Frontal cortex (tissue), 4 donors: ENCODE measurements around the gene SLC26A5. TPM values are rescaled to one million over a fixed set of nuclear protein-coding genes. Genes with fewer than 3 reads are reported as not detected.
"Not testable (repeated sequence)": the region's sequence is repeated elsewhere in the genome, so short reads cannot be mapped to it uniquely, and the experiment has no call there.

Experiments
- DNase-seq, 2 donors: peaks; one replicate each; pipeline ENCODE4 v3.0.0; 2012; ENCODE audit warnings: low spot score in 2 of 2
- FAIRE-seq: peaks from 2 replicates; lab custom pipeline; 2012; peaks lifted over from hg19 to GRCh38; lab: Jason Lieb, UNC
- total RNA-seq: library from RNA; depleted of rRNA; stranded (reverse); fragments of >200 nt; gene quantifications from one replicate; pipeline ENCODE4 v1.2.3, GENCODE V29; 2014
- donor health status: control.
- donor health status: control.
- donor health status: control.

The SLC26A5 gene
- not detected for total RNA-seq

- FAIRE-seq = no peak
- DNase-seq = peak in 1 of 2 donors; percentile 29
Measured at GRCh38 chr7:103446049-103446520, at the start of gene SLC26A5. Gene SLC26A5, minus strand, starts transcription at chr7:103446207. Its CDS starts 24,693 bp downstream, at chr7:103421514.

- no peak for FAIRE-seq
- no peak for DNase-seq
Measured at GRCh38 chr7:103487419-103487818, 41.4 kb upstream of the SLC26A5 start.

DNA sequence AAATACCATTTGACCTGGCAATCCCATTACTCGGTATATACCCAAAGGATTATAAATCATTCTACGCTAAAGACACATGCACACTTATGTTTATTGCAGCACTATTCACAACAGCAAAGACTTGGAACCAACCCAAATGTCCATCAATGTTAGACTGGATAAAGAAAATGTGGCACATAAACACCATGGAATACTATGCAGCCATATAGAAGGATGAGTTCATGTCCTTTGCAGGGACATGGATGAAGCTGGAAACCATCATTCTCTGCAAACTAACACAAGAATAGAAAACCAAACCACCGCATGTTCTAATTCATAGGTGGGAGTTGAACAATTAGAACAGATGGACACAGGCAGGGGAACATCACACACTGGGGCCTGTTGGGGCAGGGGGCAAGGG lies 40.9 kb upstream of the SLC26A5 start:
- not testable (repeated sequence) for FAIRE-seq, DNase-seq

DNA sequence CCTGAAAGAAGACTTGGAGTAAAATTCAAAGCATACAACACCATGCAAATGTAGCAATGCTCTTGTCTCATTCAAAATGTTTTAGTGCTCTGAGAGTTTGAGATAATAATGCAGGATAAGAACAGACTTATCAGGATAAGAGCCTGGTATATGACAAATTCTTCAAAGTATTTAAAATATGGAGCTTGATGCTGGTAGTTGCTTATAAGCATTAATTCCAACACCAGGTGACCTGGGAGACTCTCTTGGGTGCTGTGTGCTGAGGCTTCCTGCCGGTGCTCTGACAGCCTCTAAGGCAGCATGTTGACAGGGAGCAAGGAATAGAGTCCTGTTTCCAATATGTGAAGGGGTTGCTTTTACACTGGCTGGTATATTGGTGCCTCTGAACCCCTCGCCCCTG lies 34.8 kb upstream of the SLC26A5 start:
- DNase-seq (no peak), FAIRE-seq (no peak)

GRCh38 chr7:103474956-103475355 lies 28.9 kb upstream of the SLC26A5 start:
- no peak for FAIRE-seq
- DNase-seq = no peak

DNA sequence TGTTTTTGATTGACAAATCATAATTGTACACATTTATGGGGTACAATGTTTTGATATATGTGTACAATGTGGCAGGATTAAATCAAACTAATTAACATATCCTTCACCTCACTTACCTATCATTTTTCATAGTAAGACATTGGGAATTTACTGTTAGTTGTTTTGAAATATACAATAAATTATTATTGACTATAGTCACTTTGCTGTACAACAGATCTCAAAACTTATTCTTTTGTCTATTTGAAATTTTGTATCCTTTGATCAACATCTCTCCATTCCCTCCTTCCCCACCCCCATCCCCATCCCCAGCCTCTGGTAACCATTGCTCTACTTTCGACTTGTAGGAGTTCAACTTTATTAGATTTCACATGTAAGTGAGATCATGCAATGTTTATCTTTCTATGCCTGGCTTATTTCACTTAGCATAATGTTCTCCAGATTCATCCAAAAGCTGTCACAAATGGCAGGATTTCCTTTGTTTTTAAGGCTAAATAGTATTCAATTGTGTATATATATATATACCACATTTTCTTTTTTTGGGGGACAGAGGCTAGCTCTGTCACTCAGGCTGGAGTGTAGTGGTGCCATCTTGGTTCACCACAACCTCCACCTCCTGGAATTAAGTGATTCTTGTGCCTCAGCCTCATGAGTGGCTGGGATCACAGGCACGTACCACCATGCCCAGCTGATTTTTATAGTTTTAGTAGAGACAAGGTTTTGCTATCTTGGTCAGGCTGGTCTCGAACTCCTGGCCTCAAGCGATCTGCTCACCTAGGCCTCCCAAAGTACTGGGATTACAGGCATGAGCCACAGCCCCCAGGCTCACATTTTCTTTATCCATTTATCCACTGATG lies 23.3 kb upstream of the SLC26A5 start:
- DNase-seq (no peak), FAIRE-seq (no peak)

GRCh38 chr7:103466814-103467213 lies 20.8 kb upstream of the SLC26A5 start:
- DNase-seq = no peak
- FAIRE-seq = no peak

DNA sequence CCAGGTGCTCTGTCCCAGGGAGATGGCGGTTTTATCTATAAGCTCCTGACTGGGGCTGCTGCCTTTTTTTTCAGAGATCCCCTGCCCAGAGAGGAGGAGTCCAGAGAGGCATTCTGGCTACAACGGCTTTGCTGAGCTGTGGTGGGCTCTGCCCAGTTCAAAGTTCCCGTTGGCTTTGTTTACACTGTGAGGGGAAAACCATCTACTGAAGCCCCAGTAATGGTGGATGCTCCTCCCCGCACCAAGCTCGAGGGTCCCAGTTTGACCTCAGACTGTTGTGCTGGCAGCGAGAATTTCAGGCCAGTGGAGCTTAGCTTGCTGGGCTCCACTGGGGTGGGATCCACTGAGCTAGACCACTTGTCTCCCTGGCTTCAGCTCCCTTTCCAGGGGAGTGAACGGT lies 16.4 kb upstream of the SLC26A5 start:
- FAIRE-seq (no peak), DNase-seq (no peak)

DNA sequence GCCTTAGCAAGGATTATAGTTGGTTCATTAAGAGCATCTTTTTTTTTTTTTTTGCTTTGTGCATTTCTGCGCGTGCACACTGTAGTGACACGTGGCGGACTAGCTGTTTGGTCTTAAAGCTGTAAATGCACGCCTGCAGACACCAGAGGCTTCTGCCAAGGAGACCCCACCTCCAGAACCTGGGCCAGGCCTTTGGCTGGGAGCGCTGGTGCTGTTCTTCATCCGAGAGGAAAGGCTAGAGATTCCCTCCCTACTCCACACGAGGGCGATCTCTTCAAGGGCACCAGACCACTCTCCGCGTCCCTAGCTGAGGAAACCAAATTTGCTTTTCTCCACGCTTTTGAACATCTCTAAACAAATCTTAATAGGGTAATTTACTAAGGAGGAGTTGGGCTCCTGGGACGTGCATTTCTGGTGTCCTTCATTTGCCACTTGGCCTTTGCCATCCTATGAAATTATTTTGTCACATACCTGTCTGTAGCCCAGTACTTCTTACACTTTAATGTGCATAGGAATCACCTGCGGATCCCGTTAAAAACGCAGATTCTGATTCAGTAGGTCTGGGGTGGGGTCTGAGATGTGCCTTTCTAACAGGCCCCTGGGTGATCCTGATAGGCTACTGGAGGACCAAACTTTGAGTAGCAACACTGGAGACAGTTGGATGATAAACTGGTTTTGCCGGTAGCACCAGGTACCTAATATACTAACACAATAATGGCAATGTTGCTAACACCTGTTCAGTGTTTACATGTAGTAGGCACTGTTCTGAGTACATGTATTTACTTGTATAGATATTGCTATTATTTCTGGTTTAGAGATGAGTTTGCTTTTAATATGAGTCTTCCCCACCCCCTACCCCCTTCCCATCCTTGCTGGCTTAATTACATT lies 1.3 kb upstream of the SLC26A5 start:
- peak; percentile 44 to 56 for DNase-seq
- no peak for FAIRE-seq

- FAIRE-seq (no peak), DNase-seq (no peak)
Measured at GRCh38 chr7:103445228-103446048, 569 bp downstream of the SLC26A5 start.

DNA sequence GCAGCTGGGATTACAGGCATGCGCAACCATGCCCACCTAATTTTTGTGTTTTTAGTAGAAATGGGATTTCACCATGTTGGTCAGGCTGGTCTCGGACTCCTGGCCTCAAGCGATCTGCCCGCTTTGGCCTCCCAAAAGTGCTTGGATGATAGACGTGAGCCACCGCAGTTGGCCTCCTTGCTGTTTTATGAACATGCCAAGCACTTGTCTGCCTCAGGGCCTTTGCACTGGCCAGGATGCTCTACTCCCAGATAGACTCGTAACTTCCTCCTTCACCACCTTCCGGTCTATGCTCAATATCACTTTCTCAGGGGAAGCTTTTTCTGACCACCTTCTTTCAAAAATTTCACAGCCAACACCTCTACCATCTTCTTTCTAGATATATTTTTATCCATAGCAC lies 6.3 kb downstream of the SLC26A5 start:
- FAIRE-seq = no peak
- no peak for DNase-seq

- DNase-seq (no peak), FAIRE-seq (no peak)
Measured at GRCh38 chr7:103437623-103438022, 8.4 kb downstream of the SLC26A5 start.

GRCh38 chr7:103432712-103433111 lies 13.3 kb downstream of the SLC26A5 start:
- FAIRE-seq (no peak), DNase-seq (no peak)

DNA sequence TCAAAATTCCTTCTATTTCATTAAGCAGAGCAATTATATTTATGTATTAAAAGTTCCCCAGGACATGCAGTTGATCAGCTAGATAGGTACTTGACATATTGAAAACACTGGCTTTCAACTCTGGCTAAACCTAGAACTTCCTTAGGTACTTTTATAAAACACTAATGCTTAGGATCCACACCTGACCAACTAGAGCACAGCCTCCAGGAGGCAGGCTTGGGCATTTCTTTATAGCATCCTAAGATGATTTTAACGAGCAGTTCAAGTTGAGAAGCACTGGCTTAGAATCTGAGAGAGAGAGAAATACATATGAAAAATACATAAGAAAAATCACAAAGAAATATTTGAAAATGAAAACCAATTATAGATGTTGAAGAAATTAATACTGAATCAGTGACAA lies 20.8 kb downstream of the SLC26A5 start:
- FAIRE-seq (no peak), DNase-seq (no peak)

- no peak for FAIRE-seq
- no peak for DNase-seq
Measured at GRCh38 chr7:103423467-103424179, 22.4 kb downstream of the SLC26A5 start.

DNA sequence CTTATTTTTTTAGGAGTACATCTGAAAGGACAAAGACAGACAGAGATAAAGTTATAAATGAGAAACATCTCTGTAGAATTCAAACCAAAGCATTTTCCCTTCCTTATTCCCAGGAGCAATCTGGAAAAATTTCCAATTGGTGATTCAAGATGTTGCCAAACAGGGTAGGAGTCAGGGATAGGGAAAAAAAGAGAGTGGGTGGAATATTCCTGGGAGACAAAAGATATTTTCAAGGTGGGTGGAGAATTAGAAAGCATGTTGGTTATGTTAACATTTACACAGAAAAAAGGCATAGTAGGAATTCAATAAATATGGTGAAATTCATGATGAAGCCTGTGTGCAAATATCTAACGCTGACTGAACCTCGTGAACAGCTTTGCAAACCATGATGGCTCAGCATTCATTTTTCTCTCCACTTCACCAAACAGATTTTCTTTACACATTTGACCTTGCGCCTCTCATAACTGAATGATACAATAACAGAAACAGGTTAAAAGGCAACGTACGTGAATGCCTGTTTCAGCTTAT lies 25.1 kb downstream of the SLC26A5 start:
- no peak for FAIRE-seq
- no peak for DNase-seq

DNA sequence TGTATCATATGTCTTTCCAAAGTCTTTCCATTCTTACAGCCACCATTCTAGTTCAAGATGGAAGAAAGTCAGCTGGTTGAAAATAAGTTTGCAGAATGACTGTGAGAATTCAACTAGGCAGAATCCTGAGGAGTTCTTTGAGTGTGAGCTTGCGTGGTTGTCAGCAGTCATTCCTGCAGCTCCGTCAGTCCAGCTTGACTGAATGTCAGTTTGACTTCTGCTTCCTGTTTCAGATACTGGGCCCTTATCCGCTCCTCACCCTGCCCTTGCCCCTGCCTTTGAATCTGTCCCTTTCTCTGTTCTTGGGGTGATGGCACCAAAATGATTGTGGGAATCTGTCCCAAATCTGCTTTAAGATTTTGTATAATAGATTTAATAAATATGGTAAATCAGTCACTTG lies 27.8 kb downstream of the SLC26A5 start:
- DNase-seq (no peak), FAIRE-seq (no peak)

GRCh38 chr7:103413407-103413806 lies 32.6 kb downstream of the SLC26A5 start:
- DNase-seq (no peak), FAIRE-seq (no peak)

- DNase-seq = no peak
- no peak for FAIRE-seq
Measured at GRCh38 chr7:103412151-103412550, 33.9 kb downstream of the SLC26A5 start.
